ENCODE results near the gene LEUTX. TPM values are rescaled to one million over a fixed set of nuclear protein-coding genes. Genes with fewer than 3 reads are reported as not detected.

Gene LEUTX
- total RNA-seq, 1 experiment from 2014 or later: not detected

GRCh38 chr19:39830847-39831246 is 52.2 kb downstream of the LEUTX start:
- peak overlapping the region in 2 of 3 experiments; percentile 16 to 82; a peak in 1 of 7 replicates for H3K27ac Mint-ChIP-seq

More at GRCh38 chr19:39830847-39831246, 52.2 kb downstream of the LEUTX start:
- no peak overlapping the region for H2AFZ ChIP-seq (ENCODE audit: low read length)
- no peak overlapping the region for H3K27ac ChIP-seq (ENCODE audit: insufficient read length, low read depth, low read length)
- H3K4me2 ChIP-seq (ENCODE audit: insufficient read depth, insufficient read length, low read length): no peak overlapping the region
- no peaks in the 10 kb centered on the region for H3K9me3 ChIP-seq (ENCODE audit: control insufficient read depth, low read depth, low read length)
- no peak overlapping the region for H3K56ac ChIP-seq (ENCODE audit: insufficient read length, low read depth, low read length)
- H3K23me2 ChIP-seq (ENCODE audit: insufficient read length, low read depth, low read length, poor library complexity, severe bottlenecking): no peaks in the 10 kb centered on the region
- no peak overlapping the region for H3K9ac ChIP-seq (ENCODE audit: extremely low read depth, insufficient read length, low read length)
- Mint-ChIP-seq H3K27me3 (ENCODE audit: low read depth) (no peaks in the 10 kb centered on the region), H3K4me1 (peaks cover 18 to 19% of the 10 kb centered on the region in 2 experiments), H3K36me3 (ENCODE audit: insufficient read depth in 1 of 3, low read depth in 3 of 3) (peaks cover 18 to 63% (median 46%) of the 10 kb centered on the region in 3 experiments), H3K4me3 (0 out of 5 replicates have a peak overlapping the region, but pooled peaks of 1 of the 2 experiments have one; percentile 7), H3K9me3 (no peaks in the 10 kb centered on the region)
- H3K18ac ChIP-seq (ENCODE audit: insufficient read length, low read depth, low read length): no peak overlapping the region
- no peak overlapping the region for H2BK20ac ChIP-seq (ENCODE audit: low read depth, low read length, poor library complexity, severe bottlenecking)
- H3K79me1 ChIP-seq (ENCODE audit: insufficient read depth, low read depth, low read length, poor library complexity, severe bottlenecking): no peaks in the 10 kb centered on the region
- no peak overlapping the region for H4K8ac ChIP-seq (replicated peaks; ENCODE audit: insufficient read length, low read depth, low read length)
- no peak overlapping the region for H2BK120ac ChIP-seq (ENCODE audit: low read depth, low read length, poor library complexity, severe bottlenecking)
- H2BK5ac ChIP-seq (ENCODE audit: insufficient read length, low read length): no peak overlapping the region
- H3K14ac ChIP-seq (ENCODE audit: insufficient read depth, low read length): no peak overlapping the region
- H3K4ac ChIP-seq (ENCODE audit: low read depth, low read length): no peak overlapping the region
- H4K5ac ChIP-seq (ENCODE audit: insufficient read length, low read depth, low read length): no peak overlapping the region
- no peaks in the 10 kb centered on the region for H4K20me1 ChIP-seq (ENCODE audit: control insufficient read depth, insufficient read depth, insufficient read length)
- H3K4me1 ChIP-seq (ENCODE audit: insufficient read depth, low read length): no peaks in the 10 kb centered on the region
- no peak overlapping the region for H2AK5ac ChIP-seq (ENCODE audit: insufficient read length, low read length)
- no peaks in the 10 kb centered on the region for H3K27me3 ChIP-seq (ENCODE audit: insufficient read depth, low read length)
- H3K79me2 ChIP-seq (ENCODE audit: insufficient read depth, low read length): no peaks in the 10 kb centered on the region
- DNase-seq: no peak
- H3T11ph ChIP-seq (ENCODE audit: low read length): no peak overlapping the region
- H3K23ac ChIP-seq (ENCODE audit: insufficient read length, low read depth, low read length): no peak overlapping the region
- H2BK15ac ChIP-seq (ENCODE audit: low read depth, low read length): no peak overlapping the region
- H2BK12ac ChIP-seq (ENCODE audit: insufficient read length, low read depth, low read length): no peak overlapping the region
- TF ChIP-seq CTCF (conservative IDR thresholded peaks at IDR 0.05): no peak
- H4K91ac ChIP-seq (ENCODE audit: insufficient read length, low read depth, low read length): no peak overlapping the region

All from H9 (cell line).